Stimulated activated CD8-positive, alpha-beta memory T cell treated with anti-CD3 and anti-CD28 coated beads, Interleukin-7, amount 100 ng/mL, for 48 hours (primary cell): ENCODE measurements around the gene SNX33.
A peak's percentile ranks its signal among the peaks of the same experiment; 100 is the strongest.
"Not testable (repeated sequence)": the region's sequence is repeated elsewhere in the genome, so short reads cannot be mapped to it uniquely, and the experiment has no call there.

Experiments used
- DNase-seq, 2 donors: peaks; one replicate each; pipeline ENCODE4 v3.0.0-alpha.2; 2020; ENCODE audit warnings: low read depth in 1 of 2; ENCODE audit errors: extremely low read depth in 1 of 2

SNX33 gene

GRCh38 chr15:75647370-75648155, at the start of gene SNX33:
Gene SNX33, plus strand, starts transcription at chr15:75647912. Its CDS starts 1,191 bp downstream, at chr15:75649103.
- peak; percentile 36 to 50 for DNase-seq

- DNase-seq = no peak
Observed at GRCh38 chr15:75598361-75598760, 49.4 kb upstream of the SNX33 start.

- DNase-seq = no peak
Observed at GRCh38 chr15:75599401-75599800, 48.3 kb upstream of the SNX33 start.

GRCh38 chr15:75606026-75606425, 41.7 kb upstream of the SNX33 start:
- DNase-seq = no peak

- DNase-seq = no peak
Observed at GRCh38 chr15:75606711-75607699, 40.7 kb upstream of the SNX33 start.

GRCh38 chr15:75616766-75617165, 30.9 kb upstream of the SNX33 start:
- DNase-seq = no peak

- DNase-seq = no peak
Observed at GRCh38 chr15:75620058-75620820, 27.5 kb upstream of the SNX33 start.

GRCh38 chr15:75620841-75621391, 26.8 kb upstream of the SNX33 start:
- DNase-seq = no peak

GRCh38 chr15:75622505-75622904, 25.2 kb upstream of the SNX33 start:
- DNase-seq = no peak

- peak; percentile 85 to 93 for DNase-seq
Observed at GRCh38 chr15:75625542-75626347, 22.0 kb upstream of the SNX33 start, which contains the start of gene SNUPN. Gene SNUPN, minus strand, starts transcription at chr15:75625725. Its CDS starts 4,674 bp downstream, at chr15:75621051.

- DNase-seq = no peak
Observed at GRCh38 chr15:75631935-75632334, 15.8 kb upstream of the SNX33 start.

GRCh38 chr15:75633922-75634321, 13.8 kb upstream of the SNX33 start:
- DNase-seq = not testable (repeated sequence)

GRCh38 chr15:75636026-75636425, 11.7 kb upstream of the SNX33 start:
- no peak for DNase-seq

- DNase-seq = no peak
Observed at GRCh38 chr15:75637245-75638009, 10.3 kb upstream of the SNX33 start.

- no peak for DNase-seq
Observed at GRCh38 chr15:75639191-75639708, 8.5 kb upstream of the SNX33 start.

- peak; percentile 89 to 95 for DNase-seq
Observed at GRCh38 chr15:75639709-75640482, 7.8 kb upstream of the SNX33 start, which contains the start of gene IMP3. Gene IMP3, minus strand, starts transcription at chr15:75640224. Its CDS starts 56 bp downstream, at chr15:75640168.

GRCh38 chr15:75640483-75641178, 7.1 kb upstream of the SNX33 start:
- peak in 1 of 2 donors; percentile 42 for DNase-seq
